ENCODE data around the gene ZFYVE26. TPM values are rescaled to one million over a fixed set of nuclear protein-coding genes. Genes with fewer than 3 reads are reported as not detected.
"Not testable (repeated sequence)": the region's sequence is repeated elsewhere in the genome, so short reads cannot be mapped to it uniquely, and the experiment has no call there.

The ZFYVE26 gene
- total RNA-seq, 1 experiment from 2014 or later: 23.2 TPM

DNA sequence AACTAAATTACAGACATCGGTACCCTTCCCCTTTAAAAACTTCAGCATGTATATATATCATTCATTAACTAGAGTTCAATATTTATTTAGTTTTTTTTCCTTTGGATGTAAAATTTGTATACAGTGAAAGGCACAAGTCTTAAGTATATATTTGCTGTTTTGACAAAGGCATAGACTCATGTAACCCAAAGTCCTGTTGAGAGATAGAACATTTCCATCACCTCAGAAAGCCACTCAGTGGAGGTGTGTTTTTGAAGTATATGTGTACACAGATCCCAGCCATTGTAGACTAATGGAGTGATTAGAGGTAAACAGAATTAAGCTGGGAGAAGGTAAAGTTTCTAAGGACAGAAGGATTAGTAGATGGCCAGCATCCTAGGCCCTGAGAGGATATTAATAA, 99.3 kb downstream of the ZFYVE26 start:
- Mint-ChIP-seq H3K27me3 (ENCODE audit: insufficient read depth, unreplicated experiment) (no peaks in the 10 kb centered on the region), H3K4me1 (ENCODE audit: low read depth, unreplicated experiment) (peaks cover 11% of the 10 kb centered on the region), H3K9me3 (ENCODE audit: unreplicated experiment) (peaks cover under 1% of the 10 kb centered on the region), H3K4me3 (ENCODE audit: unreplicated experiment) (no peak overlapping the region), H3K27ac (ENCODE audit: unreplicated experiment) (no peak overlapping the region), H3K36me3 (ENCODE audit: insufficient read depth, unreplicated experiment) (no peaks in the 10 kb centered on the region)
- TF ChIP-seq, protein P1, sequence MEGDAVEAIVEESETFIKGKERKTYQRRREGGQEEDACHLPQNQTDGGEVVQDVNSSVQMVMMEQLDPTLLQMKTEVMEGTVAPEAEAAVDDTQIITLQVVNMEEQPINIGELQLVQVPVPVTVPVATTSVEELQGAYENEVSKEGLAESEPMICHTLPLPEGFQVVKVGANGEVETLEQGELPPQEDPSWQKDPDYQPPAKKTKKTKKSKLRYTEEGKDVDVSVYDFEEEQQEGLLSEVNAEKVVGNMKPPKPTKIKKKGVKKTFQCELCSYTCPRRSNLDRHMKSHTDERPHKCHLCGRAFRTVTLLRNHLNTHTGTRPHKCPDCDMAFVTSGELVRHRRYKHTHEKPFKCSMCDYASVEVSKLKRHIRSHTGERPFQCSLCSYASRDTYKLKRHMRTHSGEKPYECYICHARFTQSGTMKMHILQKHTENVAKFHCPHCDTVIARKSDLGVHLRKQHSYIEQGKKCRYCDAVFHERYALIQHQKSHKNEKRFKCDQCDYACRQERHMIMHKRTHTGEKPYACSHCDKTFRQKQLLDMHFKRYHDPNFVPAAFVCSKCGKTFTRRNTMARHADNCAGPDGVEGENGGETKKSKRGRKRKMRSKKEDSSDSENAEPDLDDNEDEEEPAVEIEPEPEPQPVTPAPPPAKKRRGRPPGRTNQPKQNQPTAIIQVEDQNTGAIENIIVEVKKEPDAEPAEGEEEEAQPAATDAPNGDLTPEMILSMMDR (IDR thresholded peaks at IDR 0.05; ENCODE audit: insufficient read depth in 1 of 2, low read depth in 1 of 2, low read length in 1 of 2, severe bottlenecking in 1 of 2, unreplicated experiment in 1 of 2): no peak
- Histone ChIP-seq H3K4me3 (ENCODE audit: low read depth, low read length) (no peak overlapping the region), H3K9me3 (no peaks in the 10 kb centered on the region; the same call in 1 of the 2 replicates), H3K36me3 (ENCODE audit: control insufficient read depth, insufficient read depth, low read length) (no peaks in the 10 kb centered on the region), H3K4me1 (no peaks in the 10 kb centered on the region), H3K27me3 (replicated peaks; ENCODE audit: control insufficient read depth, insufficient read depth, low read length) (no peaks in the 10 kb centered on the region)
- ChIA-PET POLR2A (no interaction called here), CTCF (no interaction called here)
- intact Hi-C loops (cut with micrococcal nuclease; ENCODE audit: unreplicated experiment): no loop called here
- no peak for DNase-seq
- no TSS peak for BruUV-seq (replicated peaks)

DNA sequence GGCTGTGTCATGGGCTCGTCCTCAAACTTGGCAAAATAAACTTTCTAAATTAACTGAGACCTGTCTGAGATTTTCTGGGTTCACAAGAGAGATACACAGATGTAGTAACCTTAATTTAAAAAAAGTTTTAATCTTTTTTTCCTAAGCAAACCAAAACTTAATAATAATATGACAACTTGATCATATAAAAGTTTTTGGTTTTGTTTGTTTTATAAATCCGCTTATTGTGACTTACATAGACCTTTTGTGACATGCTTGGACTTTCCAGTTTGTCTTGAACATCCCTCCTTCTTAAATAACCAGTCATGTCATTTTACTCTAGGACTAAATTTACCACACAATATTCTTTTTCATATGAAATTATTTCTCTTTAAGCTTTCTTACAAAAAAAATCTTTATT, 106.2 kb downstream of the ZFYVE26 start:
- H3K36me3 Mint-ChIP-seq (ENCODE audit: insufficient read depth, unreplicated experiment): no peaks in the 10 kb centered on the region
- POLR2A ChIA-PET: no interaction called here
- TF ChIP-seq, protein P1 (IDR thresholded peaks at IDR 0.05; ENCODE audit: insufficient read depth in 1 of 2, low read depth in 1 of 2, low read length in 1 of 2, severe bottlenecking in 1 of 2, unreplicated experiment in 1 of 2): no peak
- peaks cover 10% of the 10 kb centered on the region for H3K9me3 Mint-ChIP-seq (ENCODE audit: unreplicated experiment)
- BruUV-seq (replicated peaks): no TSS peak
- H3K27me3 ChIP-seq (replicated peaks; ENCODE audit: control insufficient read depth, insufficient read depth, low read length): no peaks in the 10 kb centered on the region
- no peaks in the 10 kb centered on the region for H3K4me1 Mint-ChIP-seq (ENCODE audit: low read depth, unreplicated experiment)
- CTCF ChIA-PET: no interaction called here
- intact Hi-C loops (cut with micrococcal nuclease; ENCODE audit: unreplicated experiment): no loop called here
- H3K9me3 ChIP-seq: peaks cover 14% of the 10 kb centered on the region
- H3K4me3 Mint-ChIP-seq (ENCODE audit: unreplicated experiment): no peak overlapping the region
- H3K4me3 ChIP-seq (ENCODE audit: low read depth, low read length): no peak overlapping the region
- H3K4me1 ChIP-seq: no peaks in the 10 kb centered on the region
- H3K27me3 Mint-ChIP-seq (ENCODE audit: insufficient read depth, unreplicated experiment): no peaks in the 10 kb centered on the region
- no peak overlapping the region for H3K27ac Mint-ChIP-seq (ENCODE audit: unreplicated experiment)
- no peaks in the 10 kb centered on the region for H3K36me3 ChIP-seq (ENCODE audit: control insufficient read depth, insufficient read depth, low read length)
- peak in 1 of 2 experiments; percentile 16 for DNase-seq

DNA sequence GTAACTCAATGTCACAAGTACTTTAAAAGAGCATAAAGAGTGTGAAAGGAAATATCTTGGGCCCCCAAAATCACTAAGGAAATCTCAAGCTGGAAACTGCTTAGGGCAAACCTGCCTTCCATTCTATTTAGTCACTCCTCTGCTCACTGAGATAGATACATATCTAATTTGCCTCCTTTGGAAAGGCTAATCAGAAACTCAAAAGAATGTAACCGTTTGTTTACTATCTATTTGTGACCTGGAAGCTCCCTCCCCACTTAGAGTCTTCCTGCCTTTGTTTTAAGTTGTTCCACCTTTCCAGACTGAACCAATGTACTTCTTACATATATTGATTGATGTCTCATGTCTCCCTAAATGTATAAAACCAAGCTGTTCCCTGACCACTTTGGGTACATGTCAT, 106.6 kb downstream of the ZFYVE26 start:
- DNase-seq; H3K27ac Mint-ChIP-seq (ENCODE audit: unreplicated experiment); CTCF ChIA-PET; H3K4me1 Mint-ChIP-seq (ENCODE audit: low read depth, unreplicated experiment); intact Hi-C loops (cut with micrococcal nuclease; ENCODE audit: unreplicated experiment); H3K4me1 ChIP-seq; H3K4me3 Mint-ChIP-seq (ENCODE audit: unreplicated experiment); H3K4me3 ChIP-seq (ENCODE audit: low read depth, low read length); H3K36me3 Mint-ChIP-seq (ENCODE audit: insufficient read depth, unreplicated experiment); H3K27me3 ChIP-seq (replicated peaks; ENCODE audit: control insufficient read depth, insufficient read depth, low read length); POLR2A ChIA-PET; BruUV-seq (replicated peaks); H3K27me3 Mint-ChIP-seq (ENCODE audit: insufficient read depth, unreplicated experiment); H3K36me3 ChIP-seq (ENCODE audit: control insufficient read depth, insufficient read depth, low read length); H3K9me3 Mint-ChIP-seq (ENCODE audit: unreplicated experiment): not testable (repeated sequence)
- peaks cover 14% of the 10 kb centered on the region for H3K9me3 ChIP-seq

DNA sequence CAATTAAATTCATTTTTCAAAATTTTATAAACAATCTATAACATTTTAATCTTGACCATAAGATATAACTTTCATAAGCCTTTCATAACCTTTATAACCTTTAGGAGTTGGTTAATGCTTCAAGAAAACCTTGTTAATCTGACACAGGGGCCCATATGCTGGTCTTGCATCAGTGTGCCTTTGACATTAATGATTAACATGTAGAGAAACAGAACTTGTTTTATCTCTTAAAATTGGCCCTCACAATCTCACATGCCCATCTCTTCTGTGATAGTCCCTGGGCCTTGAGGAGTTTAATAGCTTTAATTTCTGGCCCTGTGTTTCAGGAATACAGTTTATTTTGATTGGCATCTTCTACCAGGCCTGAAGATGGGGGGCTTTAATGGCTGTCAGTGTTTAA, 107.0 kb downstream of the ZFYVE26 start:
- H3K4me1 Mint-ChIP-seq (ENCODE audit: low read depth, unreplicated experiment); H3K9me3 Mint-ChIP-seq (ENCODE audit: unreplicated experiment); CTCF ChIA-PET; H3K4me3 ChIP-seq (ENCODE audit: low read depth, low read length); BruUV-seq (replicated peaks); H3K4me3 Mint-ChIP-seq (ENCODE audit: unreplicated experiment); intact Hi-C loops (cut with micrococcal nuclease; ENCODE audit: unreplicated experiment); H3K27ac Mint-ChIP-seq (ENCODE audit: unreplicated experiment); POLR2A ChIA-PET; H3K36me3 Mint-ChIP-seq (ENCODE audit: insufficient read depth, unreplicated experiment); H3K4me1 ChIP-seq; DNase-seq; H3K36me3 ChIP-seq (ENCODE audit: control insufficient read depth, insufficient read depth, low read length); H3K27me3 Mint-ChIP-seq (ENCODE audit: insufficient read depth, unreplicated experiment); H3K27me3 ChIP-seq (replicated peaks; ENCODE audit: control insufficient read depth, insufficient read depth, low read length): not testable (repeated sequence)
- H3K9me3 ChIP-seq: peaks cover 14% of the 10 kb centered on the region

All from Caco-2 (cell line).